ENCODE results near the gene NTNG2. TPM values are rescaled to one million over a fixed set of nuclear protein-coding genes. Genes with fewer than 3 reads are reported as not detected.

The NTNG2 gene
- total RNA-seq, 1 donor = 2.4 TPM

GRCh38 chr9:132274861-132275260 lies 113.0 kb downstream of the NTNG2 start:
- DNase-seq (ENCODE audit: low read depth) = no peak
- TF ChIP-seq CTCF (IDR thresholded peaks at IDR 0.05; ENCODE audit: insufficient read depth, low read length) = no peak
- H3K4me3 ChIP-seq (ENCODE audit: low read depth, low read length) = no peak overlapping the region

GRCh38 chr9:132283165-132283564 lies 121.3 kb downstream of the NTNG2 start:
- no peak for DNase-seq (ENCODE audit: low read depth)

GRCh38 chr9:132283863-132284262 lies 122.0 kb downstream of the NTNG2 start:
- DNase-seq (ENCODE audit: low read depth) = no peak
- H3K4me3 ChIP-seq (ENCODE audit: low read depth, low read length) = no peak overlapping the region
- no peak for TF ChIP-seq CTCF (IDR thresholded peaks at IDR 0.05; ENCODE audit: insufficient read depth, low read length)

More at GRCh38 chr9:132283165-132283564, 121.3 kb downstream of the NTNG2 start:
- no peak overlapping the region for H3K4me3 ChIP-seq (ENCODE audit: low read depth, low read length)
- no peak for TF ChIP-seq CTCF (IDR thresholded peaks at IDR 0.05; ENCODE audit: insufficient read depth, low read length)

GRCh38 chr9:132287256-132287760 lies 125.5 kb downstream of the NTNG2 start:
- H3K4me3 ChIP-seq (ENCODE audit: low read depth, low read length) = no peak overlapping the region
- TF ChIP-seq CTCF (IDR thresholded peaks at IDR 0.05; ENCODE audit: insufficient read depth, low read length) = no peak
- no peak for DNase-seq (ENCODE audit: low read depth)

GRCh38 chr9:132288361-132288760 lies 126.5 kb downstream of the NTNG2 start:
- H3K4me3 ChIP-seq (ENCODE audit: low read depth, low read length) = no peak overlapping the region
- DNase-seq (ENCODE audit: low read depth) = peak; percentile 54
- TF ChIP-seq CTCF (IDR thresholded peaks at IDR 0.05; ENCODE audit: insufficient read depth, low read length) = no peak

- DNase-seq (ENCODE audit: low read depth) = no peak
- H3K4me3 ChIP-seq (ENCODE audit: low read depth, low read length) = no peak overlapping the region
- no peak for TF ChIP-seq CTCF (IDR thresholded peaks at IDR 0.05; ENCODE audit: insufficient read depth, low read length)
These were observed 127.1 kb downstream of the NTNG2 start for GRCh38 chr9:132288966-132289365.

- no peak for TF ChIP-seq CTCF (IDR thresholded peaks at IDR 0.05; ENCODE audit: insufficient read depth, low read length)
- H3K4me3 ChIP-seq (ENCODE audit: low read depth, low read length) = no peak overlapping the region
- no peak for DNase-seq (ENCODE audit: low read depth)
These were observed 131.4 kb downstream of the NTNG2 start for GRCh38 chr9:132293145-132293721.
